Measurements from ENCODE around the gene NAA20. TPM values are rescaled to one million over a fixed set of nuclear protein-coding genes. Genes with fewer than 3 reads are reported as not detected.

NAA20 gene
- total and polyA plus RNA-seq, 2 of the 13 experiments (the other 11 are each of a cell fraction or from before 2014, with no cell fraction given) = 81.9 to 82.8 TPM

GRCh38 chr20:20002101-20002998 is 14.8 kb upstream of the NAA20 start (continued):
- TF ChIP-seq, protein P1, sequence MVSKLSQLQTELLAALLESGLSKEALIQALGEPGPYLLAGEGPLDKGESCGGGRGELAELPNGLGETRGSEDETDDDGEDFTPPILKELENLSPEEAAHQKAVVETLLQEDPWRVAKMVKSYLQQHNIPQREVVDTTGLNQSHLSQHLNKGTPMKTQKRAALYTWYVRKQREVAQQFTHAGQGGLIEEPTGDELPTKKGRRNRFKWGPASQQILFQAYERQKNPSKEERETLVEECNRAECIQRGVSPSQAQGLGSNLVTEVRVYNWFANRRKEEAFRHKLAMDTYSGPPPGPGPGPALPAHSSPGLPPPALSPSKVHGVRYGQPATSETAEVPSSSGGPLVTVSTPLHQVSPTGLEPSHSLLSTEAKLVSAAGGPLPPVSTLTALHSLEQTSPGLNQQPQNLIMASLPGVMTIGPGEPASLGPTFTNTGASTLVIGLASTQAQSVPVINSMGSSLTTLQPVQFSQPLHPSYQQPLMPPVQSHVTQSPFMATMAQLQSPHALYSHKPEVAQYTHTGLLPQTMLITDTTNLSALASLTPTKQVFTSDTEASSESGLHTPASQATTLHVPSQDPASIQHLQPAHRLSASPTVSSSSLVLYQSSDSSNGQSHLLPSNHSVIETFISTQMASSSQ (IDR thresholded peaks at IDR 0.05; ENCODE audit: low read depth) = peak; percentile 40
- TF ChIP-seq, protein P1 (CRISPR knock-in tag; IDR thresholded peaks at IDR 0.05; ENCODE audit: borderline replicate concordance) = peak; percentile 30; the same call in 1 of the 2 replicates
- TF ChIP-seq CHD4 (IDR thresholded peaks at IDR 0.05; ENCODE audit: borderline replicate concordance, low read length) = peak; percentile 94; the same call in 1 of the 2 replicates
- peak; percentile 24; the same call in 1 of the 3 replicates for TF ChIP-seq MXI1 (IDR thresholded peaks at IDR 0.05; ENCODE audit: borderline replicate concordance, low read depth, low read length)
- peak; percentile 58 for TF ChIP-seq ZNF788 (CRISPR knock-in tag; IDR thresholded peaks at IDR 0.05; ENCODE audit: borderline replicate concordance)
- no peak for TF ChIP-seq TBP (CRISPR knock-in tag; IDR thresholded peaks at IDR 0.05)
- TF ChIP-seq WIZ (CRISPR knock-in tag; IDR thresholded peaks at IDR 0.05) = peak; percentile 59; the same call in 1 of the 2 replicates
- no peak for TF ChIP-seq THAP7 (CRISPR knock-in tag; IDR thresholded peaks at IDR 0.05)
- TF ChIP-seq ZGPAT (CRISPR knock-in tag; IDR thresholded peaks at IDR 0.05) = peak; percentile 75
- TF ChIP-seq RFX3 (CRISPR knock-in tag; IDR thresholded peaks at IDR 0.05) = peak; percentile 28; the same call in 1 of the 2 replicates
- peak; percentile 86; the same call in 1 of the 2 replicates for TF ChIP-seq ZNF644 (CRISPR knock-in tag; IDR thresholded peaks at IDR 0.05; ENCODE audit: low read depth)
- TF ChIP-seq KLF16 (CRISPR knock-in tag; IDR thresholded peaks at IDR 0.05) = 0 out of 4 replicates have a peak, but pooled peaks of 1 of the 2 experiments have one; percentile 39
- TF ChIP-seq ZNF770 (CRISPR knock-in tag; IDR thresholded peaks at IDR 0.05) = peak; percentile 35; the same call in 1 of the 2 replicates
- TF ChIP-seq MED1 (CRISPR knock-in tag; IDR thresholded peaks at IDR 0.05) = peak; percentile 83
- TF ChIP-seq, protein P2, sequence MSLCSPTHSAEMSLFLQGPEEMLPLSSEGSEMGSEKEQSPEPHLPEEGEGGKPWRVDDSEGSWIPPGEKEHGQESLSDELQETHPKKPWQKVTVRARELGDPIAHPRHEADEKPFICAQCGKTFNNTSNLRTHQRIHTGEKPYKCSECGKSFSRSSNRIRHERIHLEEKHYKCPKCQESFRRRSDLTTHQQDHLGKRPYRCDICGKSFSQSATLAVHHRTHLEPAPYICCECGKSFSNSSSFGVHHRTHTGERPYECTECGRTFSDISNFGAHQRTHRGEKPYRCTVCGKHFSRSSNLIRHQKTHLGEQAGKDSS (CRISPR knock-in tag; IDR thresholded peaks at IDR 0.05; ENCODE audit: borderline replicate concordance, low read depth) = 0 out of 2 replicates have a peak, but pooled peaks have one; percentile 22
- peak; percentile 55; the same call in 1 of the 2 replicates for TF ChIP-seq ZMYM4 (CRISPR knock-in tag; IDR thresholded peaks at IDR 0.05)
